Spleen (tissue), 11 donors: ENCODE results near the gene RBFA. TPM values are rescaled to one million over a fixed set of nuclear protein-coding genes. Genes with fewer than 3 reads are reported as not detected.
"Not testable (repeated sequence)": the region's sequence is repeated elsewhere in the genome, so short reads cannot be mapped to it uniquely, and the experiment has no call there.

Experiments
- DNase-seq: peaks from one replicate; pipeline ENCODE4 v3.0.0-alpha.2; 2020
- H3K27ac ChIP-seq, 8 donors: fragments of 200-600 bp; sonication (generic) in 7 of 8; 1 replicate in 4 of 8; 2 replicates in 4 of 8; pipeline versions ENCODE4 v1.5.0 to v1.8.0; 2016 to 2021; ENCODE audit warnings: inconsistent platforms in 4 of 8, mild to moderate bottlenecking in 4 of 8, moderate library complexity in 1 of 8
- H3K27me3 ChIP-seq, 7 donors: fragments of 200-600 bp; sonication (generic) in 6 of 7; replicated peaks in 1 of 7; 1 replicate in 4 of 7; 2 replicates in 3 of 7; pipeline versions ENCODE4 v1.5.0 to v1.8.0; 2016 to 2021; ENCODE audit warnings: inconsistent platforms in 3 of 7, mild to moderate bottlenecking in 1 of 7
- H3K36me3 ChIP-seq, 6 donors: fragments of 200-600 bp; sonication (generic) in 5 of 6; 1 replicate in 4 of 6; 2 replicates in 2 of 6; pipeline versions ENCODE4 v1.5.0 to v1.8.0; 2016 to 2021; ENCODE audit warnings: inconsistent platforms in 2 of 6
- H3K4me1 ChIP-seq, 6 donors: fragments of 200-600 bp; sonication (generic) in 5 of 6; 1 replicate in 3 of 6; 2 replicates in 3 of 6; pipeline versions ENCODE4 v1.5.0 to v1.8.0; 2016 to 2021; ENCODE audit warnings: inconsistent platforms in 3 of 6
- H3K4me3 ChIP-seq, 8 donors: fragments of 200-600 bp; sonication (generic) in 7 of 8; 1 replicate in 4 of 8; 2 replicates in 4 of 8; pipeline versions ENCODE4 v1.5.0 to v1.8.0; 2016 to 2021; ENCODE audit warnings: inconsistent platforms in 4 of 8, mild to moderate bottlenecking in 4 of 8, moderate library complexity in 2 of 8
- H3K9me3 ChIP-seq, 8 donors: fragments of 200-600 bp; sonication (generic) in 7 of 8; 1 replicate in 4 of 8; 2 replicates in 4 of 8; pipeline versions ENCODE4 v1.5.0 to v1.8.0; 2016 to 2021; ENCODE audit warnings: inconsistent platforms in 4 of 8
- CTCF ChIP-seq, 11 experiments: fragments of 200-600 bp in 7 of 11; fragments of 450-650 bp in 4 of 11; sonication (generic) in 4 of 11; IDR thresholded peaks in 8 of 11; conservative IDR thresholded peaks in 3 of 11; 1 replicate in 7 of 11; 2 replicates in 4 of 11; pipeline versions ENCODE4 v1.4.0 to v1.8.0; 2016 to 2021; ENCODE audit warnings: antibody characterized with exemption in 11 of 11, inconsistent platforms in 4 of 11, mild to moderate bottlenecking in 1 of 11
- POLR2A ChIP-seq, 3 donors: fragments of 450-650 bp; IDR thresholded peaks; one replicate each; pipeline ENCODE4 v1.5.1; 2017; ENCODE audit warnings: antibody characterized with exemption in 3 of 3, mild to moderate bottlenecking in 1 of 3
- POLR2AphosphoS5 ChIP-seq, 3 donors: sonication (generic); formaldehyde crosslinking; IDR thresholded peaks; one replicate each; pipeline ENCODE4 v1.5.1; 2017; ENCODE audit warnings: antibody characterized with exemption in 3 of 3
- WGBS, 5 donors: extraction: QIAGEN DNeasy Blood & Tissue Kit in 3 of 5; methylation state at CpG; one replicate each; pipeline versions ENCODE4 v1.1.5 to v1.1.7; 2013 to 2018; 5-methylcytosine and 5-hydroxymethylcytosine counted together
- intact Hi-C: fragments of 100-400 bp; cut with DNase I; formaldehyde crosslinking; loops from one replicate; pipeline ENCODE4 v1.15.0; 2023; ENCODE audit warnings: low total_unique reads
- polyA plus RNA-seq, 3 donors: library from polyadenylated mRNA; stranded (reverse); fragments of 200-250 nt; gene quantifications; one replicate each; pipeline ENCODE4 v1.2.1, GENCODE V29; 2013
- total RNA-seq, 7 donors: library from RNA; depleted of rRNA in 3 of 7; stranded (reverse); fragments of >200 nt in 3 of 7; fragmentation: NEBNext Ultra II Directional in 4 of 7; extraction: Animal tissue kit (Norgen Biotek cat#: 25700) in 4 of 7; gene quantifications; one replicate each; pipeline versions ENCODE4 v1.1.0 to v1.2.1, GENCODE V29; 2016 to 2021
- donor health status: healthy with polysubstance abuse.
- donor health status: DM: no; HTN: no; CAD: no; lungs with moderate emphysema.
- donor health status: DM: no; HTN: no; CAD: no.
- donor health status: Bipolar disorder and iron deficiency.
- donor health status: healthy.
- donor health status: DM: no; HTN: no; CAD: no.
- donor health status: DM: yes; HTN: yes; CAD: no.

The RBFA gene
- total and polyA plus RNA-seq, 10 donors = 16.4 to 31.1 (median 19.7) TPM

GRCh38 chr18:79991494-79991893 is 42.7 kb upstream of the RBFA start:
- no peaks in the 10 kb centered on the region for H3K27me3 ChIP-seq
- no peak overlapping the region for H3K27ac ChIP-seq
- H3K9me3 ChIP-seq = no peaks in the 10 kb centered on the region
- TF ChIP-seq CTCF (IDR thresholded peaks at IDR 0.05 in 8 of 11, conservative IDR thresholded peaks at IDR 0.05 in 3 of 11) (no peak), POLR2A (IDR thresholded peaks at IDR 0.05) (no peak)
- intact Hi-C loops = loop anchor here (5.0 kb wide), 1 partner anchor 41 kb away; the partner anchor contains the start of gene RBFA
- 85 to 94% (median 86%) methylated on average over 2 of the region's 2 CpGs for WGBS, 5 donors
- peaks cover 0 to under 1% (median 0%) of the 10 kb centered on the region in 6 donors for H3K36me3 ChIP-seq
- no peak overlapping the region for H3K4me3 ChIP-seq
- peaks cover 13 to 25% (median 20%) of the 10 kb centered on the region in 6 donors for H3K4me1 ChIP-seq
- no peak for DNase-seq

DNA sequence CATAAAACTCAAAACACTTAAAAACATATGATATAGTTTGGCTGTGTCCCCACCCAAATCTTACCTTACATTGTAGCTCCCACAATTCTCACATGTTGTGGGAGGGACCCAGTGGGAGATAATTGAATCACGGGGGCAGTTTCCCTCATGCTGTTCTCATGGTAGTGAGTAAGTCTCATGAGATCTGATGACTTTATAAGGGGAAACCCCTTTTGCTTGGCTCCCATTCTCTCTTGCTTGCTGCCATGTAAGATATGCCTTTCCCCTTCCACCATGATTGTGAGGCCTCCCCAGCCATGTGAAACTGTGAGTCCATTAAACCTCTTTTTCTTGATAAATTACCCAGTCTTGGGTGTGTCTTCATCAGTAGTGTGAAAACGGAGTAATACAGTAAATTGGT is 34.5 kb upstream of the RBFA start:
- 74 to 92% (median 77%) methylated on average over 2 of the region's 2 CpGs for WGBS, 5 donors
- H3K27me3 ChIP-seq, H3K27ac ChIP-seq, intact Hi-C loops, H3K36me3 ChIP-seq, H3K4me3 ChIP-seq, DNase-seq, H3K4me1 ChIP-seq: not testable (repeated sequence)
- H3K9me3 ChIP-seq = peaks cover 7 to 42% (median 27%) of the 10 kb centered on the region in 8 donors

DNA sequence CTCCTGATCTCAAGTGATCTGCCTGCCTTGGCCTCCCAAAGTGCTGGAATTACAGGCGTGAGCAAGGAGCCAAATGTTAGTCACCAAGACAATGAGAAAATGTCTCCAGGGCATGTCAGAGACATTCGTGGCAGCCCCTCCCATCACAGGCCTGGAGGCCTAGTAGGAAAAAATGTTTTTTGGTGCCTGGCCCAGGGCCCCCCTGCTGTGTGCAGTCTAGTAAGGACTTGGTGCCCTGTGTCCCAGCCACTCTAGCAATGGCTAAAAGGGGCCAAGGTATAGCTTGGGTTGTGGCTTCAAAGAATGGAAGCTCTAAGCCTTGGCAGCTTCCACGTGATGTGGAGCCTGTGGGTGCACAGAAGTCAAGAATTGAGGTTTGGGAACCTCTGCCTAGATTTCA is 33.4 kb upstream of the RBFA start:
- WGBS, 5 donors = 75 to 93% (median 77%) methylated on average over 2 to 3 of the region's 3 CpGs
- DNase-seq = no peak
- Histone ChIP-seq H3K36me3 (no peaks in the 10 kb centered on the region), H3K27ac (no peak overlapping the region), H3K4me3 (no peak overlapping the region), H3K27me3 (no peaks in the 10 kb centered on the region), H3K4me1 (no peaks in the 10 kb centered on the region), H3K9me3 (peaks cover 7 to 42% (median 29%) of the 10 kb centered on the region in 8 donors)
- TF ChIP-seq CTCF (IDR thresholded peaks at IDR 0.05 in 8 of 11, conservative IDR thresholded peaks at IDR 0.05 in 3 of 11) (no peak), POLR2AphosphoS5 (IDR thresholded peaks at IDR 0.05) (no peak), POLR2A (IDR thresholded peaks at IDR 0.05) (no peak)
- intact Hi-C loops = no loop called here

DNA sequence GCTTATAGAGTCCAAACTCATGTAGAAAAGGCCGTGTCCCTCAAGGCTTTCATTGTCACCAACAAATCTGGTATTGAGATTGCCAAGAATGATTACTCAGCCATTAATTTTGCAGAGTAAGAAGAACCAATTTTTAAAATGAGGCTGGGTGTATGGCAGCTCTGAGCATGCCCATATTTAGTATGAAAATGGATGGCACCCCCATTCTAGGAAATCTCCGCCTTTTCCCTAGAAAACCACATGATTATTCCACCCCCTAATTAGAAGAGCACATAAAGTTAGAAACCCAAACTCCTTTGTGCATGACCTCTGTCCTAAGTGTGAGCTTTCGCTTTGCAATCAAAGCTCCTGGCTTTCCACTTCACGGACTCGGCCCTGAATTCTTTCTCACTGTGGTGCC is 31.8 kb upstream of the RBFA start:
- no peak overlapping the region for H3K4me3 ChIP-seq
- no peaks in the 10 kb centered on the region for H3K36me3 ChIP-seq
- no peak overlapping the region for H3K27ac ChIP-seq
- intact Hi-C loops = no loop called here
- DNase-seq = no peak
- peaks cover 7 to 55% (median 35%) of the 10 kb centered on the region in 8 donors for H3K9me3 ChIP-seq
- no peaks in the 10 kb centered on the region for H3K4me1 ChIP-seq
- TF ChIP-seq CTCF (IDR thresholded peaks at IDR 0.05 in 8 of 11, conservative IDR thresholded peaks at IDR 0.05 in 3 of 11) (no peak), POLR2AphosphoS5 (IDR thresholded peaks at IDR 0.05) (no peak), POLR2A (IDR thresholded peaks at IDR 0.05) (no peak)
- H3K27me3 ChIP-seq = no peaks in the 10 kb centered on the region
- WGBS, 5 donors = 90 to 98% (median 94%) methylated on average over 5 of the region's 5 CpGs
